WI38 (cell line): ENCODE results near the gene CBFA2T3.

Experiments
- H3K4me3 ChIP-seq: 2 replicates; pipeline ENCODE4 v1.5.1; 2011; ENCODE audit warnings: low read depth, mild to moderate bottlenecking, control low read depth, low read length
- TF ChIP-seq, protein P1 (sequence below): IDR thresholded peaks from 2 replicates; pipeline ENCODE4 v1.5.1; 2012; ENCODE audit warnings: low read depth, mild to moderate bottlenecking, control low read depth, low read length

Gene CBFA2T3

DNA sequence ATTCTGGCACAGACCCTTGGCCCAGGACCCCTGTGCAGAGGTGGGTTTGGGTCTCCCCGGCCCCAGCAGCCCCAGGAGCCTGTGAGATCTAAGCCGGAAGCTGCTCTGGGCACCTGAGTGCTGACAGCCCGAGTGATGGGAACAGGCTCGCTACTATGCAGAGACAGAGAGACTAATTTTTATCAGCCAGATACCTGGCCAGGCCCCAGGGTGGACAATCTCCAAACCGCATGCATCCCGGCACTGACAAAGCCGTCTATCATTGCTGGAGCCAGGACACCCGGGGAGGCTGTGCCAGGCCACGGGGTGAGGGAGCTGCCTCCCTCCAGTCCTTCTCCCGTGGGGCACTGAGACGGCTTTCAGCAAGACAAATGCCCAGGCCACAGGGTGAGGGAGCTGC lies 25.0 kb downstream of the CBFA2T3 start:
- H3K4me3 ChIP-seq = no peak overlapping the region
- TF ChIP-seq, protein P1, sequence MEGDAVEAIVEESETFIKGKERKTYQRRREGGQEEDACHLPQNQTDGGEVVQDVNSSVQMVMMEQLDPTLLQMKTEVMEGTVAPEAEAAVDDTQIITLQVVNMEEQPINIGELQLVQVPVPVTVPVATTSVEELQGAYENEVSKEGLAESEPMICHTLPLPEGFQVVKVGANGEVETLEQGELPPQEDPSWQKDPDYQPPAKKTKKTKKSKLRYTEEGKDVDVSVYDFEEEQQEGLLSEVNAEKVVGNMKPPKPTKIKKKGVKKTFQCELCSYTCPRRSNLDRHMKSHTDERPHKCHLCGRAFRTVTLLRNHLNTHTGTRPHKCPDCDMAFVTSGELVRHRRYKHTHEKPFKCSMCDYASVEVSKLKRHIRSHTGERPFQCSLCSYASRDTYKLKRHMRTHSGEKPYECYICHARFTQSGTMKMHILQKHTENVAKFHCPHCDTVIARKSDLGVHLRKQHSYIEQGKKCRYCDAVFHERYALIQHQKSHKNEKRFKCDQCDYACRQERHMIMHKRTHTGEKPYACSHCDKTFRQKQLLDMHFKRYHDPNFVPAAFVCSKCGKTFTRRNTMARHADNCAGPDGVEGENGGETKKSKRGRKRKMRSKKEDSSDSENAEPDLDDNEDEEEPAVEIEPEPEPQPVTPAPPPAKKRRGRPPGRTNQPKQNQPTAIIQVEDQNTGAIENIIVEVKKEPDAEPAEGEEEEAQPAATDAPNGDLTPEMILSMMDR = no peak

DNA sequence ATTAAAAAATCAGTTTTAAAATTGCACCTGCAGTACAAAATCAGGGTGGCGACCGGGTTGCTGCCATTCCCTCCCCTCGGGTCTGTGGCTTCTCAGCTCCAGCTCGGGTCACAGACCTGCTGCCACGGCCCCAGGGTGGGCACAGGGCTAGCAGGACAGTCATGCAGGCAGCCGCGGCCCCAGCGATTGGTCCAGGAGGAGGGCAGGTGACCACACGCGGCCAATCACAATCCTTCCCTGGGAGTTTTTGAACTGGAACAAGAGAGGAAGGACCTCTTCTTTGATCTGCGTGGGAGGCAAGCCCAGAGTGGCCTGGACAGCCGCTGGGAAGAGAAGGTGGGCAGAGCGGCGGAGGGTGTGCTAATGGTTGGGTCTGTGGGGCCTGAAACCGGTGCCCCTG lies 25.5 kb downstream of the CBFA2T3 start:
- TF ChIP-seq, protein P1 = no peak
- H3K4me3 ChIP-seq = no peak overlapping the region

DNA sequence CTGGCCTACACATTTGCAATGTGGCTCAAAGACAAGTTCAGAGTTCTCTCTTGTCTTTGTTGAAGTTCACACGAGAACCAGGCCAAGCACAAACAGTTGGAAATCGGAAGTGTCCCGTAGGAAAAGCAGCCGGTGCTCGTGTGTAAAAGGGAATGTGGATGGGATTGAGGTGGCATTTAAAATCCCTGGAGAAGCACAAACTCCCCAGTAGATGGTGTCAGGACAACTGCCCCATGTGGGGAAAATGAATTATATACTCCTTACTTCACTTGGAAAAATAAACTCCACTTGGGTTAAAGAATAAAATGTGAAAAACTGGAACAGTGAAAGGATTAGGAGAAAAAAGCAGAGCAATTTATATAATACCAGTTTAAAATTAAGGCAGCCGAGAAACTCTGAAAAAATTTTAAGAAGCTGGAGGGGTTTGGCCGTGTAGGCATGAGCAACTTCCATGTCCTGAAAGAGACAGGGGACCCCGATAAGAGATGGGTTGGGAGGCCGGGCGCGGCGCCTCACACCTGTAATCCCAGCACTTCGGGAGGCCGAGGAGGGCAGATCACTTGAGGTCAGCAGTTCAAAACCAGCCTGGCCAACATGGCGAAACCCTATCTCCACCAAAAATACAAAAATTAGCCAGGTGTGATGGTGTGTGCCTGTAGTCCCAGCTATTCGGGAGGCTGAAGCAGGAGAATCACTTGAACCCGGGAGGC lies 28.1 kb downstream of the CBFA2T3 start:
- TF ChIP-seq, protein P1 = no peak
- H3K4me3 ChIP-seq = no peak overlapping the region

DNA sequence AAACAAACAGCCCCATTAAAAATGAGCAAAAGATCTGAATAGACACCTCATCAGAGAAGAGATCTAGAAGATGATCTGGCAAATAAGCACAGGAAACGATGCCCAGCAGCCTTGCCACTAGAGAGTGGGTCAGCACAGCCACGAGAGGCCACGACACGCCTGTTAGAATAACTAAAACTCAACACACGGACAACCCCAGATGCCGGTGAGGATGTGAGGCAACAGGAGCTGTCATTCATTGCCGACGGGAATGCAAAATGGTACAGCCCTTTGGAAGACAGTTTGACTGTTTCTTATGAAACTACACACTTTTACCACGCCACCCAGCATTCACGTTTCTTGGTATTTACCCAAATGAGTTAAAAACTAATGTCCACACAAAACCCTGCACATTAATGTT lies 31.5 kb downstream of the CBFA2T3 start:
- TF ChIP-seq, protein P1 = no peak
- H3K4me3 ChIP-seq = no peak overlapping the region

DNA sequence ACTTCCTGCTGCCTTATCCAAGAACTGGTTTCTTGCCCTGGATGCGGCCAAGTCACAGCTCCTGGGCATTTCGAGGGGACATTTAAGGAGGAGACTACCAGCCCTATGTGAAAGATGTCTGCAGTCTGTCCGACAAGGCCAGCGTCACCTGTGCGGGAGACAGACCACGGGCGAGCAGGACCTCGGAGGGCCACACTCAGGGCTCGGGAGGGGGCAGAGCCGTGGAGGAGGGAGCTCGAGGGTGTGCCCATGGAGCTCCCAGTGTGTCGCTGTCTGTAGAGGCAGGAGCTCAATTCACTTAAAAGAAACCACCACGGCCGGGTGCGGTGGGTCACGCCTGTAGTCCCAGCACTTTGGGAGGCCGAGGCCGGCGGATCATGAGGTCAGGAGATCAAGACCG lies 33.3 kb downstream of the CBFA2T3 start:
- TF ChIP-seq, protein P1 = no peak

DNA sequence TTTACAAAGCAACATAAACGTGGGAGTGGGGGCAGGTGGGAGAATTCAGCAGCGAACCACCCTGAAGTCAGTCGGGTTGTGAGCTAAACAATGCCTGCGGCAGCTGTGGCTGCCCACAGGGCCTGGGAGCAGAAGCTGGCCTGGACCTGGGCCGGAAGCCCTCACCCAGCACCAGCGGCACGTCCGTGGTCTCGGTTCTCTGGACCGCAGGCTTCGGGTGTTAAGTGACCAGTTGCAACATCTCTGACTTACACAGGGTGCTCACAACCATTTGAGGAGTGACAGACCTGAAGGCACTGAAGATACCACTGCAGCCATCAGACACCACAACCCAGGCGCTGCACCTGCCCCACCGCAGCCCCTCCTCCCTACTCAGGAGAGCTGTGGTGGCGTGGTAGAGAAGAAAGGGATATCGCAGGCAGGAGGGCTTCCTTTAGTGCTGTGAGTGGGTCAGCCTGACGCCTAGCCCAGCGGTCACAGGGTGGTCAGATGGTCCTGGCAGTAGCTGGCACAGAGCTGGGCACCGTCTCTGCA lies 33.8 kb downstream of the CBFA2T3 start:
- TF ChIP-seq, protein P1 = no peak
- H3K4me3 ChIP-seq = no peak overlapping the region

More for the DNA sequence above, 33.3 kb downstream of the CBFA2T3 start:
- no peak overlapping the region for H3K4me3 ChIP-seq
